Measurements from ENCODE around the gene RNF39.

Gene RNF39

DNA sequence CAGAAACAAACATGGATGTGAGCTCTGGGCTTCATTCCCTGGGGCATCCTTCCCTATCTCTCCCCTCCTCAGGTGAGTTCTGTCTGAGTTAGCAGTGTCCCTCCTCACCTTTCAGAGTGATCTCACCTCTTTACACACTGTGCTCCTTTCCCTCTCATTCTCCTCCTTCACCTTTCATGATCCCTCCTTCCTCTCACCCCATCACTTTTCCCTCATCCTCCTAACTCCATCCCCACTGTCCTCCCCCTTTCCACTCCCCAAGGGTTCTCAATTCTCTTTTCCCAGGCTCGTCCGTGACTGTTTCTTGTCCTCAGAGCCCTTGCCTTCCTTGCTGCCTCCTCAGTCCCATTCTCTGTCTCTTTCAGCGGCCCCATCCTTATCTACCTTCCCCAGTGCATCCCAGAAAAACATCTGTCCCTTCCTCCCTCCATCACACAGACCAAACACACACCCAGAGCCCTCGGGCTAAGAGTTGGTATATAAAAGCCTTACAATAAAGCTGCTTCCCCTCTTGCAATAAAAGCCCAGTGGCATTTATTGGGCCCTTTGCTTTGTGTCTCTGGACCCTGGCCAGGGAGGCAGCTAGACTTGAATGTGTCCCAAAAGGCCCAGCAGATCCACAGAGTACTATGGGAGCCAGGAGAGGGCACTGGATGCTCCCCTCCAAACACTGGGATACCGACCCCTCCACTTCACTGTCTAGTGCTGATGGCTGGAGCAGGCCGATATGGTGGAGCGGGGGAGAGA lies 1.9 kb downstream of the RNF39 start:
- Histone ChIP-seq H3K9me3 (ENCODE audit: insufficient read depth, low read length) (no peaks in the 10 kb centered on the region), H3K27ac (ENCODE audit: low read length) (no peak overlapping the region), H3K27me3 (ENCODE audit: low read depth, low read length) (no peaks in the 10 kb centered on the region), H3K9ac (ENCODE audit: low read length) (no peak overlapping the region), H3K4me3 (ENCODE audit: low read length) (no peak overlapping the region), H4K20me1 (ENCODE audit: insufficient read depth, low read length) (no peaks in the 10 kb centered on the region), H2AFZ (ENCODE audit: low read depth, low read length) (no peak overlapping the region), H3K4me2 (ENCODE audit: low read length) (no peak overlapping the region), H3K4me1 (ENCODE audit: low read length) (no peaks in the 10 kb centered on the region), H3K36me3 (replicated peaks; ENCODE audit: low read depth, low read length) (no peaks in the 10 kb centered on the region), H3K79me2 (ENCODE audit: low read length) (no peaks in the 10 kb centered on the region)
- no peak for TF ChIP-seq EZH2phosphoT487 (IDR thresholded peaks at IDR 0.05; ENCODE audit: low read depth)
- TF ChIP-seq, protein P1, sequence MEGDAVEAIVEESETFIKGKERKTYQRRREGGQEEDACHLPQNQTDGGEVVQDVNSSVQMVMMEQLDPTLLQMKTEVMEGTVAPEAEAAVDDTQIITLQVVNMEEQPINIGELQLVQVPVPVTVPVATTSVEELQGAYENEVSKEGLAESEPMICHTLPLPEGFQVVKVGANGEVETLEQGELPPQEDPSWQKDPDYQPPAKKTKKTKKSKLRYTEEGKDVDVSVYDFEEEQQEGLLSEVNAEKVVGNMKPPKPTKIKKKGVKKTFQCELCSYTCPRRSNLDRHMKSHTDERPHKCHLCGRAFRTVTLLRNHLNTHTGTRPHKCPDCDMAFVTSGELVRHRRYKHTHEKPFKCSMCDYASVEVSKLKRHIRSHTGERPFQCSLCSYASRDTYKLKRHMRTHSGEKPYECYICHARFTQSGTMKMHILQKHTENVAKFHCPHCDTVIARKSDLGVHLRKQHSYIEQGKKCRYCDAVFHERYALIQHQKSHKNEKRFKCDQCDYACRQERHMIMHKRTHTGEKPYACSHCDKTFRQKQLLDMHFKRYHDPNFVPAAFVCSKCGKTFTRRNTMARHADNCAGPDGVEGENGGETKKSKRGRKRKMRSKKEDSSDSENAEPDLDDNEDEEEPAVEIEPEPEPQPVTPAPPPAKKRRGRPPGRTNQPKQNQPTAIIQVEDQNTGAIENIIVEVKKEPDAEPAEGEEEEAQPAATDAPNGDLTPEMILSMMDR (IDR thresholded peaks at IDR 0.05; ENCODE audit: low read depth, low read length) = no peak

DNA sequence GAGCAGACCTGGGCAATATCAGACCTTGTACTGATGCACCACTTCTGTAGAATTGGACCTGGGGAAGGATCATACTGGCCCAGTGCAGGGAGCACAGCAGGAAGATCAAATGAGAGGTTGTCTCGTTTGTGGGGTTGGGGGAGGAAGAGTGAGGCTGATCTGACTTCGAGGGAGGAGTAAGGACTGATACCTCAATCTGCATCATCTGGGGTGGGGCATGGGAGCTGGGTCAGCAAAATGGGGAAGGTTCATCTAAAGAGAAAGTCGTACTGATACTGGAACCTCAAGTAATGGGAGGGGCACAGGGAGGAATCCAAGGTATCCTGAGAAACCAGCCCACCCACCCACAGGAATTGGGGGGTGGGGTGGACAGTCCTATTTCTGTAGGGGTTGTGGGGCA lies 3.7 kb downstream of the RNF39 start:
- H3K36me3 ChIP-seq (replicated peaks; ENCODE audit: low read depth, low read length) = no peaks in the 10 kb centered on the region

DNA sequence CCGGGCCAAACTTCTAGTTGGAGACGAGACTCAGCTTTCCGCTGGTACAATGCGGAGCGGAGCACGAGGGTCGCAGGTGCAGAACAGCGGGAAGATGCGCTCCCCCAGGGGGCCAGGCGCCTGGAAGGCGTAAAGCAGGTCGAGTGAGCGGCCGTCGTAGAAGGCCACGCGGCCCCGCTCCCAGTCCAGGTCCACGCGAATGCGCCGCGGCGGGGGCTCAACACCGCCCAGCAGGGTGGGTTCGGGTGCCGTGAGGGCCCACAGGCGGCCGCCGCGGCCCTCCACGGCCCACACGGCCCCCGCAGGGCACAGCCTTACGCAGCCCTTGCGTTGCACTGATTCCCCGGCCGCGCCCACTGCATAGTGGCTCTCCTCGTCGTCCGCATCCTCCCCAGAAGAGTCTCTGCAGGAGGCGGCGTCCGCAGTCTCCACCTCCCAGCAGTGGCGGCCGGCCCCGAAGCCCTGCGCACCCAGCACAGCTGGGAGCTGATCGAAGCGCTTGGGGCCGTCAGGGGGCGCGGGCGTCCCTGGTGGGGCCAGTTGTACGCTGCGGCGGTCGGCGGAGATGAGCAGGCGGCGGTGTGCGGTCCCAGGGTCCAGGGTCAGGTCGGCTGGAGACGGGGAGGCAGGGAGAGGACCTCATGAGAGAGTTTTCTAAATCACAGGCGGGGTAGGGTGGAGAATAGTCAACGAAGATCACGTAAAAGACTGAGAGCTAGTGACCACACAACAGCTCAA lies 4.3 kb downstream of the RNF39 start:
- H3K4me3 ChIP-seq (ENCODE audit: low read length) = no peak overlapping the region
- TF ChIP-seq, protein P1 (IDR thresholded peaks at IDR 0.05; ENCODE audit: low read depth, low read length) = no peak
- TF ChIP-seq EZH2phosphoT487 (IDR thresholded peaks at IDR 0.05; ENCODE audit: low read depth) = no peak
- no peak overlapping the region for H2AFZ ChIP-seq (ENCODE audit: low read depth, low read length)
- peaks cover 5% of the 10 kb centered on the region for H3K4me1 ChIP-seq (ENCODE audit: low read length)
- H3K36me3 ChIP-seq (replicated peaks; ENCODE audit: low read depth, low read length) = no peaks in the 10 kb centered on the region
- H3K4me2 ChIP-seq (ENCODE audit: low read length) = no peak overlapping the region
- no peaks in the 10 kb centered on the region for H3K9me3 ChIP-seq (ENCODE audit: insufficient read depth, low read length)
- H3K27me3 ChIP-seq (ENCODE audit: low read depth, low read length) = no peaks in the 10 kb centered on the region
- no peak overlapping the region for H3K9ac ChIP-seq (ENCODE audit: low read length)
- peaks cover 9% of the 10 kb centered on the region; the same call in 1 of the 2 replicates for H3K79me2 ChIP-seq (ENCODE audit: low read length)
- no peaks in the 10 kb centered on the region for H4K20me1 ChIP-seq (ENCODE audit: insufficient read depth, low read length)
- H3K27ac ChIP-seq (ENCODE audit: low read length) = no peak overlapping the region

More for the DNA sequence above, 3.7 kb downstream of the RNF39 start:
- H3K27me3 ChIP-seq (ENCODE audit: low read depth, low read length) = no peaks in the 10 kb centered on the region
- H3K27ac ChIP-seq (ENCODE audit: low read length) = no peak overlapping the region
- H3K4me1 ChIP-seq (ENCODE audit: low read length) = peaks cover 5% of the 10 kb centered on the region
- no peaks in the 10 kb centered on the region for H4K20me1 ChIP-seq (ENCODE audit: insufficient read depth, low read length)
- no peak overlapping the region for H3K4me3 ChIP-seq (ENCODE audit: low read length)
- H3K9ac ChIP-seq (ENCODE audit: low read length) = no peak overlapping the region
- H3K9me3 ChIP-seq (ENCODE audit: insufficient read depth, low read length) = no peaks in the 10 kb centered on the region
- H2AFZ ChIP-seq (ENCODE audit: low read depth, low read length) = no peak overlapping the region
- TF ChIP-seq, protein P1 (IDR thresholded peaks at IDR 0.05; ENCODE audit: low read depth, low read length) = no peak
- TF ChIP-seq EZH2phosphoT487 (IDR thresholded peaks at IDR 0.05; ENCODE audit: low read depth) = no peak
- H3K4me2 ChIP-seq (ENCODE audit: low read length) = no peak overlapping the region
- H3K79me2 ChIP-seq (ENCODE audit: low read length) = peaks cover 9% of the 10 kb centered on the region; the same call in 1 of the 2 replicates

DNA sequence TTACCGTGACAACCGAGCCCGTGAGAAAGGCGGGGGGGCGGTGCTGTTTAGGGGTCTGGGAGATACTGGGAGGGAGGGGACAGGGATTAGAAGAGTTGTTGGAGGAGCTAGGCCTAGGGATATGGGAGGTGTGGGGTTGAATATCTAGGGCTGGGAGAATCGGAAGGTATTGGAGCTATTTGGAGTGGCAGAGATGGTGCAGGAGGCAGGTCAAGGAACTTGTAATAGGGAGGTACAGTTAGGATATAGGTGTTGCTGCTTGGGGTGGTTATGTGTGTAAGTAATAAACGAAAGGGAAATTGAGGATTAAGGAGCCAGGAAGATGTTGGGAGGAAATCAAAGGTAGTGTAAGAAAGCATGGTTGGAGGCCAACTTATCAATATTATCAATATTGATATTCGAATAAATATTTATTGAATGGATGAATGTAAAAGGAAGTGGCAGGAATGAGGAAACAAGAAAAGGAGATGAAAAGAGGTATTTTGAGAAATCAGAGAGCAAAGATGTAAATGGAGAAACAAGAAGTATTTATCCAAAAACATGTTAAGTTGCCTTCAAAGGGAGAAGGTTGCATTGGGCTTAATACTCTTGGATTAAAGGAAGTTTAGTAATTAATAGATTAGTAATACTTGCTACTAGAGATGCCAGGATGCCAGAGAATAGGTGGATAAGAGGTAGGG lies 8.0 kb downstream of the RNF39 start:
- H3K9me3 ChIP-seq (ENCODE audit: insufficient read depth, low read length) = no peaks in the 10 kb centered on the region
- H3K9ac ChIP-seq (ENCODE audit: low read length) = peak overlapping the region; percentile 81
- peaks cover 8% of the 10 kb centered on the region for H3K36me3 ChIP-seq (replicated peaks; ENCODE audit: low read depth, low read length)
- TF ChIP-seq EZH2phosphoT487 (IDR thresholded peaks at IDR 0.05; ENCODE audit: low read depth) = no peak
- TF ChIP-seq, protein P1 (IDR thresholded peaks at IDR 0.05; ENCODE audit: low read depth, low read length) = no peak
- no peaks in the 10 kb centered on the region for H3K27me3 ChIP-seq (ENCODE audit: low read depth, low read length)
- H3K4me3 ChIP-seq (ENCODE audit: low read length) = peak overlapping the region; percentile 92
- peak overlapping the region; percentile 83 for H3K4me2 ChIP-seq (ENCODE audit: low read length)
- H4K20me1 ChIP-seq (ENCODE audit: insufficient read depth, low read length) = no peaks in the 10 kb centered on the region
- peak overlapping the region; percentile 34; the same call in 1 of the 2 replicates for H3K27ac ChIP-seq (ENCODE audit: low read length)
- H3K79me2 ChIP-seq (ENCODE audit: low read length) = peaks cover 9% of the 10 kb centered on the region; the same call in 1 of the 2 replicates
- peak overlapping the region; percentile 78; the same call in 1 of the 2 replicates for H2AFZ ChIP-seq (ENCODE audit: low read depth, low read length)
- peaks cover 10% of the 10 kb centered on the region for H3K4me1 ChIP-seq (ENCODE audit: low read length)

All from OCI-LY3 (cell line).